HepG2 (cell line): ENCODE data around the gene CYLD. TPM values are rescaled to one million over a fixed set of nuclear protein-coding genes. Genes with fewer than 3 reads are reported as not detected.

Experiments used
- ATAC-seq: fragments of 200-7000 bp; cut with Tn5 transposase; 3 replicates; pipeline ENCODE4 v1.9.1; 2020; ENCODE audit warnings: mild to moderate bottlenecking, moderate library complexity
- BruUV-seq: library from RNA; stranded (reverse); fragments of 400-500 nt; replicated peaks from 2 replicates; lab custom pipeline; 2021; lab: Mats Ljungman, UMichigan
- CTCF ChIA-PET: fragments of 300-600 bp; formaldehyde crosslinking; extraction: SDS; loops from one replicate; lab custom pipeline; 2021; ENCODE audit warnings: low total read pairs, inconsistent platforms, low intra/inter-chr PET ratio; lab: Yijun Ruan, JAX
- POLR2A ChIA-PET: fragments of 350-600 bp; sonication (Branson Sonifier 250); formaldehyde crosslinking; loops from one replicate; lab custom pipeline; 2020; ENCODE audit warnings: antibody characterized with exemption, inconsistent platforms; lab: Yijun Ruan, JAX
- DNase-seq: peaks from one replicate; pipeline ENCODE4 v3.0.0-alpha.2; 2015; ENCODE audit warnings: low spot score
- FAIRE-seq: peaks from 3 replicates; lab custom pipeline; 2011; peaks lifted over from hg19 to GRCh38; lab: Jason Lieb, UNC
- H2AFZ ChIP-seq: one replicate; pipeline ENCODE4 v1.6.1; 2011; ENCODE audit warnings: low read length, inconsistent platforms
- H3K27ac ChIP-seq: fragments of 300-600 bp; 3 replicates; pipeline ENCODE4 v1.8.0; 2011; ENCODE audit warnings: mixed run types, mild to moderate bottlenecking, mixed read lengths, low read length, inconsistent platforms; ENCODE audit not compliant: insufficient read depth; ENCODE audit errors: extremely low read length
- H3K27me3 ChIP-seq, 2 experiments: fragments of 200-600 bp in 1 of 2; 2 replicates in 1 of 2; 3 replicates in 1 of 2; pipeline versions ENCODE4 v1.6.0 to v1.8.0; 2011; ENCODE audit warnings: low read length in 2 of 2, mild to moderate bottlenecking in 2 of 2, moderate library complexity in 2 of 2, inconsistent platforms in 1 of 2; ENCODE audit not compliant: insufficient read depth in 2 of 2, control insufficient read depth in 1 of 2
- H3K36me3 ChIP-seq, 2 experiments: fragments of 200-600 bp in 1 of 2; replicated peaks in 1 of 2; 2 replicates in 1 of 2; 3 replicates in 1 of 2; pipeline versions ENCODE4 v1.5.1 to v1.8.0; 2011; ENCODE audit warnings: low read length in 2 of 2, inconsistent platforms in 1 of 2; ENCODE audit not compliant: insufficient read depth in 2 of 2, control insufficient read depth in 1 of 2
- H3K4me1 ChIP-seq: 2 replicates; pipeline ENCODE4 v1.5.1; 2012; ENCODE audit warnings: low read length, inconsistent platforms; ENCODE audit not compliant: insufficient read depth
- H3K4me2 ChIP-seq: 2 replicates; pipeline ENCODE4 v1.6.0; 2011; ENCODE audit warnings: low read depth, low read length, inconsistent platforms
- H3K4me3 ChIP-seq, 3 experiments: fragments of 200-600 bp in 1 of 3; sonication (generic), shearing (Covaris generic) in 1 of 3; replicated peaks in 1 of 3; 2 replicates each; pipeline ENCODE4 v1.5.1; 2011 to 2016; ENCODE audit warnings: low read length in 3 of 3, inconsistent platforms in 2 of 3, low read depth in 2 of 3, mild to moderate bottlenecking in 2 of 3, control low read depth in 1 of 3, mixed read lengths in 1 of 3; ENCODE audit not compliant: insufficient read depth in 1 of 3
- H3K79me2 ChIP-seq: one replicate; pipeline ENCODE4 v1.6.1; 2011; ENCODE audit warnings: low read length, inconsistent platforms; ENCODE audit not compliant: insufficient read depth
- H3K9ac ChIP-seq: 2 replicates; pipeline ENCODE4 v1.6.0; 2011; ENCODE audit warnings: mild to moderate bottlenecking, low read depth, low read length, inconsistent platforms; ENCODE audit not compliant: insufficient read depth
- H3K9me3 ChIP-seq: 2 replicates; pipeline ENCODE4 v1.5.1; 2012; ENCODE audit warnings: mild to moderate bottlenecking, low read length
- H4K20me1 ChIP-seq: 2 replicates; pipeline ENCODE4 v1.6.0; 2011; ENCODE audit warnings: inconsistent platforms, mild to moderate bottlenecking, low read length, moderate library complexity; ENCODE audit not compliant: insufficient read depth
- ATAD3A ChIP-seq: sonication (generic); formaldehyde crosslinking; IDR thresholded peaks from 2 replicates; pipeline ENCODE4 v1.4.0; 2020; ENCODE audit warnings: missing genetic modification reagents
- FOXP1 ChIP-seq, 2 experiments: fragments of 450-650 bp in 1 of 2; IDR thresholded peaks; 2 replicates each; pipeline ENCODE4 v1.6.1; 2017 to 2018; ENCODE audit warnings: antibody characterized with exemption in 1 of 2
- GTF3A ChIP-seq: sonication (generic); formaldehyde crosslinking; conservative IDR thresholded peaks from 2 replicates; pipeline ENCODE4 v1.4.0; 2020; ENCODE audit warnings: mild to moderate bottlenecking, missing genetic modification reagents
- HDAC2 ChIP-seq: sonication (generic); formaldehyde crosslinking; IDR thresholded peaks from 2 replicates; pipeline ENCODE4 v1.4.0; 2020; ENCODE audit warnings: missing genetic modification reagents
- KDM6A ChIP-seq: IDR thresholded peaks from 2 replicates; pipeline ENCODE4 v1.6.1; 2016; ENCODE audit warnings: low read depth
- LCORL ChIP-seq, 2 experiments: fragments of 450-650 bp in 1 of 2; sonication (generic) in 1 of 2; formaldehyde crosslinking in 1 of 2; IDR thresholded peaks; 2 replicates each; pipeline versions ENCODE4 v1.5.0 to v1.6.1; 2017 to 2020; ENCODE audit warnings: antibody characterized with exemption in 1 of 2, missing genetic modification reagents in 1 of 2
- SKI ChIP-seq: fragments of 450-650 bp; IDR thresholded peaks from one replicate; pipeline ENCODE4 v1.6.1; 2018; ENCODE audit warnings: mild to moderate bottlenecking; ENCODE audit not compliant: partially characterized antibody
- SP140L ChIP-seq: sonication (generic); formaldehyde crosslinking; IDR thresholded peaks from 2 replicates; pipeline ENCODE4 v1.4.0; 2020; ENCODE audit warnings: missing genetic modification reagents, borderline replicate concordance
- U2AF1 ChIP-seq: fragments of 200-400 bp; formaldehyde crosslinking; optimal IDR thresholded peaks from 2 replicates; pipeline ENCODE3; 2017; ENCODE audit warnings: mild to moderate bottlenecking, low read depth, low read length
- ZNF264 ChIP-seq: sonication (generic); formaldehyde crosslinking; IDR thresholded peaks from 2 replicates; pipeline ENCODE4 v1.4.0; 2020; ENCODE audit warnings: missing genetic modification reagents
- ZNF33B ChIP-seq: sonication (generic); formaldehyde crosslinking; IDR thresholded peaks from 2 replicates; pipeline ENCODE4 v1.5.1; 2020; ENCODE audit warnings: mild to moderate bottlenecking, missing genetic modification reagents
- ZSCAN31 ChIP-seq: sonication (generic); formaldehyde crosslinking; IDR thresholded peaks from 2 replicates; pipeline ENCODE4 v1.5.0; 2020; ENCODE audit warnings: low read depth, mild to moderate bottlenecking, missing genetic modification reagents
- WGBS: methylation state at CpG from one replicate; pipeline ENCODE4 v1.1.6; 2017; ENCODE audit warnings: low lambda C conversion rate; 5-methylcytosine and 5-hydroxymethylcytosine counted together
- in situ Hi-C: cut with HindIII; loops from 2 replicates; pipeline ENCODE4 v1.10.0; 2017; ENCODE audit warnings: low pct_unique_long_range_greater_than_20kb; ENCODE audit not compliant: extremely low pct_ligation_motif_present
- intact Hi-C: fragments of 100-400 bp; cut with micrococcal nuclease; formaldehyde crosslinking; loops from one replicate; pipeline ENCODE4 v1.10.0; 2022; ENCODE audit not compliant: unreplicated experiment
- polyA plus RNA-seq, 8 experiments: library from polyadenylated mRNA; depleted of rRNA in 3 of 8; stranded (reverse) in 7 of 8; unstranded in 1 of 8; fragments of >200 nt; fragmentation: Illumina TruSeq in 4 of 8; extraction: Trizol in 4 of 8; gene quantifications; 2 replicates each; pipeline versions ENCODE4 v1.2.1 to v1.2.3, GENCODE V29; 2011 to 2016; ENCODE audit warnings: low read depth in 4 of 8, missing spikeins in 1 of 8, mixed read lengths in 1 of 8; ENCODE audit not compliant: insufficient read depth in 1 of 8
- total RNA-seq, 5 experiments: library from RNA; depleted of rRNA; stranded (reverse); fragments of >200 nt; fragmentation: Illumina TruSeq; extraction: Trizol; gene quantifications; 2 replicates each; pipeline ENCODE4 v1.2.3, GENCODE V29; 2016; ENCODE audit warnings: low read depth in 1 of 5
- TF ChIP-seq, protein P1 (sequence below): IDR thresholded peaks from 2 replicates; pipeline ENCODE4 v1.6.1; 2016; ENCODE audit warnings: missing genetic modification reagents, missing compliant biosample characterization

Gene CYLD
- total and polyA plus RNA-seq, 2 of the 13 experiments (the other 11 are each of a cell fraction or from before 2014, with no cell fraction given) = 6.1 to 11.4 TPM

GRCh38 chr16:50797456-50797855, 55.6 kb downstream of the CYLD start:
- Histone ChIP-seq H2AFZ (no peak overlapping the region), H3K9ac (no peak overlapping the region), H3K79me2 (no peaks in the 10 kb centered on the region), H3K4me1 (no peaks in the 10 kb centered on the region), H3K36me3 (0 out of 5 replicates have a peak, but pooled peaks cover 0 to 2% of the 10 kb centered on the region in 2 experiments), H3K27ac (no peak overlapping the region), H3K27me3 (no peaks in the 10 kb centered on the region), H4K20me1 (no peaks in the 10 kb centered on the region), H3K9me3 (no peaks in the 10 kb centered on the region), H3K4me3 (no peak overlapping the region), H3K4me2 (no peak overlapping the region)
- ChIA-PET CTCF (no interaction called here), POLR2A (no interaction called here)
- 84% methylated on average over 2 of the region's 2 CpGs for WGBS
- intact Hi-C loops (no loop called here), in situ Hi-C loops (no loop called here)
- TF ChIP-seq ZSCAN31 (CRISPR knock-in tag) = no peak
- no peak for TF ChIP-seq SKI
- no peak for TF ChIP-seq LCORL (IDR thresholded peaks at IDR 0.05)
- no peak for TF ChIP-seq LCORL (CRISPR knock-in tag; IDR thresholded peaks at IDR 0.05)
- TF ChIP-seq ATAD3A = no peak
- TF ChIP-seq, protein P1, sequence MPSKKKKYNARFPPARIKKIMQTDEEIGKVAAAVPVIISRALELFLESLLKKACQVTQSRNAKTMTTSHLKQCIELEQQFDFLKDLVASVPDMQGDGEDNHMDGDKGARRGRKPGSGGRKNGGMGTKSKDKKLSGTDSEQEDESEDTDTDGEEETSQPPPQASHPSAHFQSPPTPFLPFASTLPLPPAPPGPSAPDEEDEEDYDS = no peak
- TF ChIP-seq KDM6A (CRISPR knock-in tag) = no peak
- no peak for TF ChIP-seq GTF3A (CRISPR knock-in tag)
- no peak for TF ChIP-seq U2AF1
- no peak for TF ChIP-seq SP140L (CRISPR knock-in tag)
- TF ChIP-seq ZNF33B (CRISPR knock-in tag) = no peak
- no peak for TF ChIP-seq HDAC2 (CRISPR knock-in tag)
- no peak for TF ChIP-seq FOXP1 (IDR thresholded peaks at IDR 0.05)
- no peak for TF ChIP-seq FOXP1 (CRISPR knock-in tag; IDR thresholded peaks at IDR 0.05)
- TF ChIP-seq ZNF264 (CRISPR knock-in tag) = no peak
- no peak for ATAC-seq
- FAIRE-seq = no peak
- BruUV-seq = no TSS peak
- DNase-seq = no peak
